CD4-positive, alpha-beta T cell (primary cell): ENCODE data around the gene MSX1. TPM values are rescaled to one million over a fixed set of nuclear protein-coding genes. Genes with fewer than 3 reads are reported as not detected.

Source experiments
- ATAC-seq: fragments of 200-7000 bp; cut with Tn5 transposase; one replicate; pipeline ENCODE4 v1.10.0; 2022; ENCODE audit warnings: mild to moderate bottlenecking; ENCODE audit not compliant: poor library complexity
- CTCF ChIA-PET: fragments of 350-600 bp; sonication (Branson Sonifier 250); formaldehyde crosslinking; loops from one replicate; lab custom pipeline; 2021; ENCODE audit warnings: antibody characterized with exemption, inconsistent platforms; lab: Charles Lee
- POLR2A ChIA-PET: fragments of 350-600 bp; sonication (Branson Sonifier 250); formaldehyde crosslinking; loops from one replicate; lab custom pipeline; 2021; ENCODE audit warnings: antibody characterized with exemption, inconsistent platforms; lab: Charles Lee
- DNase-seq, 14 experiments: peaks; one replicate each; pipeline ENCODE4 v3.0.0-alpha.2; 2013 to 2020; ENCODE audit warnings: mixed read lengths in 2 of 14
- H3K27ac ChIP-seq, 2 donors: one replicate each; pipeline versions ENCODE4 v1.5.1 to v1.7.0; 2013; ENCODE audit warnings: low read length in 2 of 2, low read depth in 1 of 2, mild to moderate bottlenecking in 1 of 2
- H3K27me3 ChIP-seq, 2 experiments: 1 replicate in 1 of 2; 2 replicates in 1 of 2; pipeline versions ENCODE4 v1.6.1 to v1.7.0; 2013; ENCODE audit warnings: low read length in 2 of 2, control low read depth in 1 of 2, mild to moderate bottlenecking in 1 of 2, moderate library complexity in 1 of 2; ENCODE audit not compliant: insufficient read depth in 2 of 2, control insufficient read depth in 1 of 2
- H3K36me3 ChIP-seq: one replicate; pipeline ENCODE4 v1.6.1; 2013; ENCODE audit warnings: low read length, control low read depth; ENCODE audit not compliant: insufficient read depth
- H3K4me1 ChIP-seq: one replicate; pipeline ENCODE4 v1.6.1; 2013; ENCODE audit warnings: low read length, control low read depth; ENCODE audit not compliant: insufficient read depth
- H3K4me3 ChIP-seq: one replicate; pipeline ENCODE4 v1.5.1; 2013; ENCODE audit warnings: mild to moderate bottlenecking, low read length, moderate library complexity
- H3K9me3 ChIP-seq, 2 experiments: 1 replicate in 1 of 2; 2 replicates in 1 of 2; pipeline versions ENCODE4 v1.6.1 to v1.7.0; 2013; ENCODE audit warnings: low read length in 2 of 2, mild to moderate bottlenecking in 2 of 2, control low read depth in 1 of 2, moderate library complexity in 1 of 2; ENCODE audit not compliant: control insufficient read depth in 1 of 2, insufficient read depth in 1 of 2
- H3K27ac Mint-ChIP-seq: one replicate; pipeline ENCODE4 v1.8.0; 2020; ENCODE audit warnings: mixed read lengths
- H3K27me3 Mint-ChIP-seq: one replicate; pipeline ENCODE4 v1.8.0; 2021; ENCODE audit warnings: mixed read lengths
- H3K36me3 Mint-ChIP-seq: one replicate; pipeline ENCODE4 v1.8.0; 2021; ENCODE audit warnings: low read depth, mixed read lengths
- H3K4me1 Mint-ChIP-seq: one replicate; pipeline ENCODE4 v1.8.0; 2021; ENCODE audit warnings: low read depth, mixed read lengths
- H3K4me3 Mint-ChIP-seq: one replicate; pipeline ENCODE4 v1.8.0; 2020; ENCODE audit warnings: mild to moderate bottlenecking, mixed read lengths
- H3K9me3 Mint-ChIP-seq: one replicate; pipeline ENCODE4 v1.8.0; 2020; ENCODE audit warnings: mixed read lengths
- CTCF ChIP-seq: fragments of 200-600 bp; IDR thresholded peaks from one replicate; pipeline ENCODE4 v1.8.0; 2022; ENCODE audit warnings: antibody characterized with exemption, mild to moderate bottlenecking
- intact Hi-C, 2 experiments: fragments of 100-400 bp; cut with DNase I in 1 of 2; cut with micrococcal nuclease in 1 of 2; formaldehyde crosslinking; loops; one replicate each; pipeline versions ENCODE4 v1.15.1 to v1.9.0; 2023 to 2025; cut with DNase I, micrococcal nuclease
- total RNA-seq, 174 experiments: library from RNA in 2 of 174; stranded (reverse) in 2 of 174; gene quantifications; one replicate each; pipeline ENCODE4 v1.2.3 and lab custom pipeline; 2021 to 2026

The MSX1 gene
- total RNA-seq, 2 experiments from 2014 or later: not detected

- H3K9me3 ChIP-seq: peaks cover 0 to 48% of the 10 kb centered on the region in 2 experiments
- Mint-ChIP-seq H3K36me3 (no peaks in the 10 kb centered on the region), H3K9me3 (no peaks in the 10 kb centered on the region), H3K4me1 (peaks cover 14% of the 10 kb centered on the region), H3K27ac (no peak overlapping the region), H3K27me3 (peaks cover 71% of the 10 kb centered on the region), H3K4me3 (no peak overlapping the region)
- H3K36me3 ChIP-seq: no peaks in the 10 kb centered on the region
- peaks cover 79 to 86% of the 10 kb centered on the region in 2 experiments for H3K27me3 ChIP-seq
- intact Hi-C loops: no loop called here
- ATAC-seq (no peak), DNase-seq (no peak)
- peaks cover 5% of the 10 kb centered on the region for H3K4me1 ChIP-seq
- ChIA-PET CTCF (no interaction called here), POLR2A (no interaction called here)
- TF ChIP-seq CTCF: no peak
- no peak overlapping the region for H3K27ac ChIP-seq
- H3K4me3 ChIP-seq: no peak overlapping the region
These were observed 12.9 kb downstream of the MSX1 start for GRCh38 chr4:4872314-4872903.

DNA sequence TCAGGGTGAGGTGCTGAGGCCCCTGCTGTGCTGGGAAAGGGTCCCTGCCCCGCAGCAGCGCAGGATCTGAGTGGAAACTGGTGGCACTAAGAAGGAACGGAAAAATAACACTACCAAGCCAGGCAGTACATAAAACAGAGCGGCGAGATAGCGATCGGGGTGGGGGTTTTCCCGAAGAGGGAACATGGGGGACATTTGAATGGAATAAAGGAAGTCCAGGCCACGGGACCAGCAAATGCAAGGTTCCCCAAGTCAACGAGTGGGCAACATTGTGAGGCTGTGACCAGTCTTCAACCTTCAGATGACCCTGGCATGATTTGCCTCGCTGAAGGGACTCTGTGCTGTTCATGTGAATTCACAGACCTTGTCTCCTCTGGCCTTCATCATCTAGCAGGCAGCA is 13.7 kb downstream of the MSX1 start:
- H3K36me3 ChIP-seq: no peaks in the 10 kb centered on the region
- intact Hi-C loops: no loop called here
- Mint-ChIP-seq H3K36me3 (no peaks in the 10 kb centered on the region), H3K27me3 (peaks cover 75% of the 10 kb centered on the region), H3K4me1 (peaks cover 14% of the 10 kb centered on the region), H3K27ac (no peak overlapping the region), H3K9me3 (no peaks in the 10 kb centered on the region), H3K4me3 (no peak overlapping the region)
- ChIA-PET POLR2A (no interaction called here), CTCF (no interaction called here)
- no peak for TF ChIP-seq CTCF
- H3K4me1 ChIP-seq: peaks cover 5% of the 10 kb centered on the region
- ATAC-seq: no peak
- DNase-seq: no peak
- H3K27me3 ChIP-seq: peaks cover 71 to 80% of the 10 kb centered on the region in 2 experiments
- H3K27ac ChIP-seq: no peak overlapping the region
- H3K4me3 ChIP-seq: no peak overlapping the region
- H3K9me3 ChIP-seq: peaks cover 0 to 52% of the 10 kb centered on the region in 2 experiments

DNA sequence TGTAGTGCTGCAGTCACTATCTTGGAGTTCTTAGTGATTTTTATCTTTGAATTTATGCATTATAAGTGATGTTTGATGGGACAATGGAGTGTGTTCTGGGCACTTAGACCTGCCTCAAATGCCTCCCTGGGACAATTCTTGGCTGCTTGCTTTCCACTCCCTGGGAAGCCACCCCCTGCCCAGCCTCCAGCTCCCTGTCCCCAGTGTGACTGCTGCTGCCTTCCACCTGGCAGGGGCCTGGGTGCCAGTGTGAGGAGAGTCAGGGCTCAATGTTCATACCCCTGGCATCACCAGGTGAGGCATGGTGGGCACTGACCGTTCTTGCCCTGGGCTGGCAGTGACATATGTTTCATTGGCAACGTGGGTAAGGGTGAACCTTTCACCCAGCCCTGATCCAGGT is 14.8 kb downstream of the MSX1 start:
- no peak for TF ChIP-seq CTCF
- Mint-ChIP-seq H3K4me3 (no peak overlapping the region), H3K9me3 (no peaks in the 10 kb centered on the region), H3K4me1 (peaks cover 11% of the 10 kb centered on the region), H3K27me3 (peaks cover 84% of the 10 kb centered on the region), H3K27ac (no peak overlapping the region), H3K36me3 (no peaks in the 10 kb centered on the region)
- DNase-seq: no peak
- Histone ChIP-seq H3K27me3 (peaks cover 62 to 80% of the 10 kb centered on the region in 2 experiments), H3K27ac (no peak overlapping the region), H3K4me1 (peaks cover 5% of the 10 kb centered on the region), H3K4me3 (no peak overlapping the region), H3K9me3 (peaks cover 0 to 47% of the 10 kb centered on the region in 2 experiments), H3K36me3 (no peaks in the 10 kb centered on the region)
- ChIA-PET CTCF (no interaction called here), POLR2A (no interaction called here)
- intact Hi-C loops: no loop called here
- no peak for ATAC-seq
